ENCODE data around the gene MOBP.

Gene MOBP

DNA sequence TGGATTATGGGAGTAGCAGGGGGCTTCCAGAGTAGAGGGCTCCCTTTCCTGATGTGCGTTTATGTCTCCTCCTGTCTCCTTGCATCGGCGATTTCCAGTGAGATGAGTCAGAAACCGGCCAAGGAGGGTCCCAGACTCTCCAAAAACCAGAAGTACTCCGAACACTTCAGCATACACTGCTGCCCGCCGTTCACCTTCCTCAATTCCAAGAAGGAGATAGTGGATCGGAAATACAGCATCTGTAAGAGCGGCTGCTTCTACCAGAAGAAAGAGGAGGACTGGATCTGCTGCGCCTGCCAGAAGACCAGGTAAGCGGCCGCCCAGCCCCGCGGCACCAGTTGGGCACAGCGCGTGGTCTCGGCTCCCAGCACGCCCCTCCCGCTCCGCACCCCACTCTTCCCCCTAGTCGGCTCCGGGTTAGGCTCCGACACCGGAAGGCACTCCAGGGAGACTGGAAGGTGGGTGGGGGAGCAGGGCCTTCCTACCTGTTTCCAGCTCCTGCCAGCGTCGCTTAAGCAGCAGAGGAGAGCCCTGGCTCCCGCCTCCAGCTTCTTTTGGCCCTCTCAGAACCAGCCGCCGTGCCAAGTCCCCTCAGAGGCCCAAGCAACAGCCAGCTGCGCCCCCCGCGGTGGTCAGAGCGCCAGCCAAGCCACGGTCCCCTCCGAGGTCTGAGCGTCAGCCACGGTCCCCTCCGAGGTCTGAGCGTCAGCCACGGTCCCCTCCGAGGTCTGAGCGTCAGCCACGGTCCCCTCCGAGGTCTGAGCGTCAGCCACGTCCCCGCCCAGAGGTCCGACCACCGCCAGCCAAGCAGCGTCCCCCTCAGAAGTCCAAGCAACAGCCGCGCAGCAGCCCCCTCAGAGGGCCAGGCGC lies 34.7 kb downstream of the MOBP start:
- Histone ChIP-seq H3K27ac (ENCODE audit: low read length) (no peak overlapping the region), H3K4me3 (ENCODE audit: low read length) (no peak overlapping the region), H3K27me3 (ENCODE audit: insufficient read depth, low read length) (peaks cover 18% of the 10 kb centered on the region), H3K9me3 (ENCODE audit: insufficient read depth, low read depth, low read length) (no peaks in the 10 kb centered on the region), H3K4me1 (ENCODE audit: insufficient read depth, low read length) (peaks cover 15% of the 10 kb centered on the region; the same call in 1 of the 2 replicates), H3K36me3 (ENCODE audit: insufficient read depth, low read depth, low read length) (no peaks in the 10 kb centered on the region), H3K9ac (ENCODE audit: low read depth, low read length) (no peak overlapping the region)

DNA sequence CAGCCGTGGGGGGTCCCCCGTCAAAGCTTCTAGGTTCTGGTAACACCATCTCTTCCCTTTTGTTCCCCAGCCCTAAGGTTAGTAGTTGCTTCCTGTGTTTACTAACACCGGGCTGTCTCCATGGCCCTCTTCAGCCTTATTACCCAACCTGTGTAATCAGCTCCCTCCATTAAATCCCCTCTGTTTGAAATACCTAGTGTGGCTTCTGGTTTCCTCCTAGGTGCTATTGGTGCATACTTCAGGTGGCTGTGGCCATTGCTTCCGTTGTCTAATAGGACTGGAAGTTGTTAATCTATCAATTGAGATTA lies 35.3 kb downstream of the MOBP start:
- no peak overlapping the region for H3K9ac ChIP-seq (ENCODE audit: low read depth, low read length)
- peaks cover 22% of the 10 kb centered on the region for H3K27me3 ChIP-seq (ENCODE audit: insufficient read depth, low read length)
- no peaks in the 10 kb centered on the region for H3K9me3 ChIP-seq (ENCODE audit: insufficient read depth, low read depth, low read length)
- H3K27ac ChIP-seq (ENCODE audit: low read length) = no peak overlapping the region
- no peaks in the 10 kb centered on the region for H3K36me3 ChIP-seq (ENCODE audit: insufficient read depth, low read depth, low read length)
- no peak overlapping the region for H3K4me3 ChIP-seq (ENCODE audit: low read length)
- H3K4me1 ChIP-seq (ENCODE audit: insufficient read depth, low read length) = peaks cover 15% of the 10 kb centered on the region; the same call in 1 of the 2 replicates

DNA sequence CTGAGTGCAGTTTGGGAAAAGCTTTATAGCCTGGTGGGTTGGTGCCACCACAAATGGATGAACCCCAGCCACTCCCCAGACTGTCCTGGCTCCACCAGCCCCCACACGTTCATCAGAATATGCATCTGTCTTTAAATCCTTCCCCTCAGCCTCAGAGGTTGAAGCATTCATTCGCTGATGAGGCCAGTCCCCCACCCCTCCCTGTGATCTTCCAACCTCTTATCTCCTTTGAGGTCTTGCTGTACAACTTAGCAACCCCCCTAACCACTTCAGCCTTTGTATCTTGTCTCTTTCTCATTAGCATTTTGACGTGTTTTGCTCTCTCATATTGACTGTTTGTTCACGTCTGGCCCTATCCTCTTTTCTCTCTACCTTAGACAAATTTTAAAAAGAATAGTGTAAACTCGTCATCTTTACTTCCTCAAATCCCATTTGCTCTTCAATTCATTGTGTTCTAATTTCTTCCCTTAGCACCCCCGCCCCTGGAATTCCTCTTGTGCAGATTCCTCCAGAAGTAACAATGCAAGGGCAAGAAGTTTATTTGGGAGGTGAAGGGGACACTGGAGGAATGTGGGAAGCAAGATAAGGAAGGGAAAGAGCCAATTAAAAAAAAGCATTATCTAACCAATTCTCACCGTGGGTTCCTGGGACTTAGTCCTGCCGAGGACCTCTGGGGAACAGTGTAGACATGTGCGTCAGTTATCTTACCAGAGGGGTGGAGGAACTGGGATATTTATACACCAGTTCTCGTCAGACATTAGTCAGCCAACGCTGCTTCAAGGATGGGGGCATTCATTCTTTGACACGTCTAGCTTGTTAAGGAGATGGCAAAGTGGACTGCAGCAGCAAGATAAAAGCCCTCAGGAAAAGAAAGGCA lies 38.6 kb downstream of the MOBP start:
- H3K27ac ChIP-seq (ENCODE audit: low read length) = no peak overlapping the region
- no peak overlapping the region for H3K9ac ChIP-seq (ENCODE audit: low read depth, low read length)
- peaks cover 25% of the 10 kb centered on the region for H3K27me3 ChIP-seq (ENCODE audit: insufficient read depth, low read length)
- peaks cover 15% of the 10 kb centered on the region; the same call in 1 of the 2 replicates for H3K4me1 ChIP-seq (ENCODE audit: insufficient read depth, low read length)
- no peaks in the 10 kb centered on the region for H3K9me3 ChIP-seq (ENCODE audit: insufficient read depth, low read depth, low read length)
- H3K36me3 ChIP-seq (ENCODE audit: insufficient read depth, low read depth, low read length) = no peaks in the 10 kb centered on the region
- no peak overlapping the region for H3K4me3 ChIP-seq (ENCODE audit: low read length)

DNA sequence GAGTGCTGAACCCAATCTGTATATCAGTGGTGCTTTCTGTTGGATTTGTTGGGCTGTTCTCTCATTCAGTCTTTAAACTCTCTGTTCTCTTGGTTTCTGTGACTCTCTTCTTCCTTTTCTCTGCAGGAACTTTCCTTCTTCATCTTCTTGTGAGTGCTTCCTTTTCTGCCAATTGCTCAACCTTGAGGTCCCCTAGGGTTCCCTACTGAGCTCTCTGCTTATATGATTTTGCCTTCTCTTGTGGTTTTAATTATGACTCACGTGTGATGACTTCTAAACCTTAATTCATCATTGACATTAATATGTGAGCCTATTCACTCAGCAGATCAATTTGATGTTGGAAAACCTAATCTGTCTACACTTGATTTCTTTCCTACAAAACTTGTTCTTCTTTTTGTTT lies 39.4 kb downstream of the MOBP start:
- no peak overlapping the region for H3K27ac ChIP-seq (ENCODE audit: low read length)
- peaks cover 15% of the 10 kb centered on the region; the same call in 1 of the 2 replicates for H3K4me1 ChIP-seq (ENCODE audit: insufficient read depth, low read length)
- no peak overlapping the region for H3K9ac ChIP-seq (ENCODE audit: low read depth, low read length)
- H3K4me3 ChIP-seq (ENCODE audit: low read length) = no peak overlapping the region
- no peaks in the 10 kb centered on the region for H3K36me3 ChIP-seq (ENCODE audit: insufficient read depth, low read depth, low read length)
- no peaks in the 10 kb centered on the region for H3K9me3 ChIP-seq (ENCODE audit: insufficient read depth, low read depth, low read length)
- peaks cover 25% of the 10 kb centered on the region for H3K27me3 ChIP-seq (ENCODE audit: insufficient read depth, low read length)

DNA sequence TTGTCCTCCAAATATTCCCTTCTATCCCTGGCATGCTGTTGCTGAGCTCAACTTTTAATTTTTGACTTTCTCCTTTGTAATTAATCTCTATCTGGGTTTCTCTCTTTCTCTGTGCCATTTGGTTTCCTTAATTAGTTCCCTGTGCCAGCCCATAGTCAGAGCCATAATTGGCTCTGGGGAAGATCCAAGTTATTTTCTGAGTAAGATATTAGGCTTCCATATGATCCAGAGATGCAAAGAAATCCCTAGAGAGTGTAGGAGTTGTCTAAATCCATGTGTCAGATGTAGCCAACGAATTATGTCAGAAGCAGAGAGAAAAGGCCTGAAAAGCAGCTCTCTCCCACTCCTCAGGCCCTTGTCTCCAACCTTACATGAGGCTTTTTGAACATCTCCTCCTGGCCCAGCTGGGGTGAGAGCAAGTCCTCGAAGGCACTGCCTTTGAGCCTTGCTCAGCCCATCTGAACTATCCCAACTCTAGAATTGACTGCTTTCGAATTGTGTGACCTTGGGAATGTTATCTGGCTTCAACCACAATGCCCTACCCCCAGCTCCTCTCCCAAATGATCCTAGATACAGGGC lies 46.4 kb downstream of the MOBP start:
- no peaks in the 10 kb centered on the region for H3K36me3 ChIP-seq (ENCODE audit: insufficient read depth, low read depth, low read length)
- H3K4me3 ChIP-seq (ENCODE audit: low read length) = no peak overlapping the region
- H3K4me1 ChIP-seq (ENCODE audit: insufficient read depth, low read length) = no peaks in the 10 kb centered on the region
- no peaks in the 10 kb centered on the region for H3K27me3 ChIP-seq (ENCODE audit: insufficient read depth, low read length)
- H3K9me3 ChIP-seq (ENCODE audit: insufficient read depth, low read depth, low read length) = no peaks in the 10 kb centered on the region
- no peak overlapping the region for H3K27ac ChIP-seq (ENCODE audit: low read length)
- no peak overlapping the region for H3K9ac ChIP-seq (ENCODE audit: low read depth, low read length)

DNA sequence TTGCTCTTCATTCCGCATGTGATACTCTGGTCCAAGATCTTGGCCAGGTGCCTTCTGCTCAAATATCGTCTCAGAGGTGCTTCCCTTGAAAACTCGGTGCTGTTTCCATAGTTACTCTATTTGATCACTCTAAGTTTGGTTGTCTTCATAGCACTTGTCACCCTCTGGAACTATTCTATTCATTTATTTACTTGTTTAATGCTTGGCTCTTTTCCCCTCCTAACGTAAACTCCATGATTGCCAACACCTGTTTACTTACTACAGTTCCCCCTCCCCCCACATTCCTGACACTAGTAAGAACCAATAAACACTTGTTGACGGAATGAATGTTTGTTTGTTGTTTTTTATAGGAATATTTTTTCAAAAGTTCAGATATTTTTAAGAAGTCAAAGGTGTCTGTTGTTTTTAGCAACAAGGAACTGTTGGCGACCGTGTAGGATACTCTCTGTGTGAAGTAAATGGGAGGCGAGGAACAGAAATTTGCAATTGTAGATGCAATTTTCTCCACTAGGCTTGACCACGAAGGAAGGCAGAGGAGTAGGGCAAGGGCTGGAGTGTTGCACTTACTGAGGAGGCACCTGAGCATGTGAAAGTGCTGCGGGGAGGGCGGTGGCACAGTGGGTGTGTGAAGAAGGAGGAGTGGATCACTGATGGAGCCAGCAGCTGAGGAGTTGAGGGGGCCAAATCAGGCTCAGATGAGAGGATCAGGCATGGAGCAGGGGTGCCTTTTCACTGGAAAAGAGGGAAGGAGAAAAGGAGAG lies 48.4 kb downstream of the MOBP start:
- Histone ChIP-seq H3K36me3 (ENCODE audit: insufficient read depth, low read depth, low read length) (no peaks in the 10 kb centered on the region), H3K9me3 (ENCODE audit: insufficient read depth, low read depth, low read length) (no peaks in the 10 kb centered on the region), H3K27me3 (ENCODE audit: insufficient read depth, low read length) (no peaks in the 10 kb centered on the region), H3K4me1 (ENCODE audit: insufficient read depth, low read length) (no peaks in the 10 kb centered on the region), H3K9ac (ENCODE audit: low read depth, low read length) (no peak overlapping the region), H3K27ac (ENCODE audit: low read length) (no peak overlapping the region), H3K4me3 (ENCODE audit: low read length) (no peak overlapping the region)

DNA sequence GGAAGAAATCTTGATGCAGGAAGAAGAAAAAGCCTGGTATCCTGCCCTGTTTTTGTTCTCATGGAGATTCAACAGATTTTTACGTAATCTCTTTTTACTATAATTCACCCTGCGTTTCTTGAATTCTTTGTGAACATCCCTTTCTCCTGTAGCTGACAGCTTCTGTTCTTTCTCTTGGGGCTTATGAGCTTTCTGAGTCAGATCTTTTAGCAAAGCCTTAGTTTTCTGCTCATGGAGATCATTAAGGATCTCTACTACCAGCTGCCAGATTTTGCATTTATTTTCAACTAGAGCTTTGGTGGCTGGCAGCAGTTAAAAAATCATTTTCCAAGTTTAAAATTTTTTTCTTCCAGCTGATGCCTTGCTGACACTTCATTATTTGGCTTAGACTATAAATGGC lies 51.6 kb downstream of the MOBP start:
- Histone ChIP-seq H3K4me3 (ENCODE audit: low read length) (no peak overlapping the region), H3K4me1 (ENCODE audit: insufficient read depth, low read length) (no peaks in the 10 kb centered on the region), H3K27me3 (ENCODE audit: insufficient read depth, low read length) (no peaks in the 10 kb centered on the region), H3K27ac (ENCODE audit: low read length) (no peak overlapping the region), H3K36me3 (ENCODE audit: insufficient read depth, low read depth, low read length) (no peaks in the 10 kb centered on the region), H3K9ac (ENCODE audit: low read depth, low read length) (no peak overlapping the region), H3K9me3 (ENCODE audit: insufficient read depth, low read depth, low read length) (peaks cover 9% of the 10 kb centered on the region)

DNA sequence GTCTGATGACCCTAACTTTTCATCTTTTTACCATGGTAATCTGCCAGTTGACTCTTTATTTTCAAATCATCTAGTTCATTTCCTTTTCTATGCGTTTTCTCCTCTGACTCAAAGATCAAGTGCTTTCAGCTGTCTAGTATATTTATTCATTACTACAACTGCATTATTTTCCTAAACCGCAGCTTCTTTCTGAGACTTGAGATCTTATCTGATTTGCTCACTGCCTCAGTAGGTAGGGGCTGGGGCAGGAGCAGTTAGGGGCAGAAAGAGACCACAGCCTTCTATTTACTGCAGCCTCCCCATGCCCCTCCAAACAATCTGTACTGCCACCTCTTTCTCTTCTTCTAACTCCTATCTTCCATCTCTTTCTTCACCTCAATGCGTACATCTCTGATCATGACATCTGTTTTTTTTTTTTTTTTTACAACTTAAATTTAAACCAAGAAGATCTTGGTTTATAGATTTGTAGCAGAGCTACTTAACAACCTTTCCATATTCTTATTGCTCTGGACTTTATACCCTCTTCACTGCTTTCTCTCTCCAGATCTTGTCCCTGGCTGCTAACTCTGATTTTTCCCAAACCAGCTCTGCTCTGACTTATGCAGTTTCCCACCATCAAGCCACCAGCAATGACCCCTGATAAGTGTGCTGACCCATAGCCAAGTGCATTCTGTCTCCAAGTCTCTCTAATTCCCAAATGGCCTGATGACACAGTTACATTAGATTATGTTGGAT lies 52.2 kb downstream of the MOBP start:
- Histone ChIP-seq H3K4me3 (ENCODE audit: low read length) (no peak overlapping the region), H3K9ac (ENCODE audit: low read depth, low read length) (no peak overlapping the region), H3K4me1 (ENCODE audit: insufficient read depth, low read length) (no peaks in the 10 kb centered on the region), H3K27me3 (ENCODE audit: insufficient read depth, low read length) (no peaks in the 10 kb centered on the region), H3K9me3 (ENCODE audit: insufficient read depth, low read depth, low read length) (peaks cover 14% of the 10 kb centered on the region), H3K36me3 (ENCODE audit: insufficient read depth, low read depth, low read length) (no peaks in the 10 kb centered on the region), H3K27ac (ENCODE audit: low read length) (no peak overlapping the region)

DNA sequence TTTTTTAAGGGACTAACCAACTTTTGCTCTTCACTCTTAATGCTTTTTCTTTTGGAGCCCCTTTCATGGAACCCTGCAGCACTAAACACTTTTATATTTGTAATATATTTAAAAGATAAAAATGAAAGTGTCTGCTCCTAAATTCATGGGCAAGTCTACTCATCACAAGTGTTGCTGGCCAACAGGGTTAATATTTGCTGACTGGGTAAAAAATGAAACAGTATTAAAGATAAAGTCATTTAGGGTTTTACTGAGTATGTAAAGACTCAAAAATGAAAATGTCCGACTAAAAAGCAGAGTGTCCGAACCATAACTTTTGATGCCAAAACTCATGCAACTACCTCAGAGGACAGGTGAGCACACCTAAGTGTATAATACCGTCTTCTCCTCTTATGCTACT lies 54.0 kb downstream of the MOBP start:
- Histone ChIP-seq H3K9me3 (ENCODE audit: insufficient read depth, low read depth, low read length) (peaks cover 17% of the 10 kb centered on the region), H3K4me3 (ENCODE audit: low read length) (no peak overlapping the region), H3K4me1 (ENCODE audit: insufficient read depth, low read length) (no peaks in the 10 kb centered on the region), H3K9ac (ENCODE audit: low read depth, low read length) (no peak overlapping the region), H3K27me3 (ENCODE audit: insufficient read depth, low read length) (no peaks in the 10 kb centered on the region), H3K36me3 (ENCODE audit: insufficient read depth, low read depth, low read length) (no peaks in the 10 kb centered on the region), H3K27ac (ENCODE audit: low read length) (no peak overlapping the region)

DNA sequence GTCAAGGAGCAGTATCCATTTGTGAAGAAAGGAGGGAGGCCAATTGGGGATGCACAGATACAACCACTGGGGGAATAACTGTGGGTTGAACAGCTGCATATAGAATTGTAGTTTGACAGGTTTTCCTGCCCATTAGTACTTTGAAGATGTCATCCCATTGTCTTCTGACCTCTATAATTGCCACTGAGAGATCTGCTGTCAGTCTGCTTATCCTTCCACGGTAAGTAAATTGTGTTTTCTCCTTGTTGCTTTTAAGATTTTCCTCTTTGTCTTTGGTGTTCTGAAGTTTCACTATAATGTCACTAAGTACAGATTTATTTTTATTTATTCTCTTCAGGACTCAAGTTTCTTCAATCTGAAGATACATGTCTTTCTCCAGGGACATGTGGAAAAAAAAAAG lies 56.6 kb downstream of the MOBP start:
- Histone ChIP-seq H3K36me3 (ENCODE audit: insufficient read depth, low read depth, low read length) (no peaks in the 10 kb centered on the region), H3K9ac (ENCODE audit: low read depth, low read length) (no peak overlapping the region), H3K4me3 (ENCODE audit: low read length) (no peak overlapping the region), H3K27me3 (ENCODE audit: insufficient read depth, low read length) (no peaks in the 10 kb centered on the region), H3K27ac (ENCODE audit: low read length) (no peak overlapping the region), H3K4me1 (ENCODE audit: insufficient read depth, low read length) (no peaks in the 10 kb centered on the region), H3K9me3 (ENCODE audit: insufficient read depth, low read depth, low read length) (peaks cover 17% of the 10 kb centered on the region)

DNA sequence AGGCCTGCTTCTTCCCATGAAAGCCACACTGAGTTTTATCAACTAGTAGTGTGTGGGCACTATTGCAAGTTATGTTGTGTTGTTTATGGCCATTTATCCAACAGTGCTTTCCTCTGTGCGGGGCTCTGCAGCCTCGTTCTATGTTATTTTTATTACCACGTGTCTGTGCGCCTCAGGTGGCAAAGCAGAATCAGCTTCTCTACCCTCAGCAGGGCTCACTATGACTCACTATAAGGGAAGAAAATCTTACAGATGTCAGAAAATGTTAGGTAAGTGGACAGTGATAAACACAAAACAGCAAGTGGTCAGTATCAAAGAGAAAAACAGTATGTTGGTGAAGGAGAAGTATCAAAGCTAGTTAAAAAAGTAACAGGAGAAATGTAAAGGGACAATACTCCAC lies 61.4 kb downstream of the MOBP start:
- Histone ChIP-seq H3K27ac (ENCODE audit: low read length) (no peak overlapping the region), H3K27me3 (ENCODE audit: insufficient read depth, low read length) (no peaks in the 10 kb centered on the region), H3K4me1 (ENCODE audit: insufficient read depth, low read length) (no peaks in the 10 kb centered on the region), H3K36me3 (ENCODE audit: insufficient read depth, low read depth, low read length) (no peaks in the 10 kb centered on the region), H3K9ac (ENCODE audit: low read depth, low read length) (no peak overlapping the region), H3K9me3 (ENCODE audit: insufficient read depth, low read depth, low read length) (peaks cover 10% of the 10 kb centered on the region), H3K4me3 (ENCODE audit: low read length) (no peak overlapping the region)
